Heart left ventricle (tissue), 13 donors: ENCODE data around the gene JMY.

Source experiments
- CTCF ChIP-seq, 12 donors: fragments of 200-600 bp; sonication (generic) in 4 of 12; IDR thresholded peaks; one replicate each; pipeline versions ENCODE4 v1.5.0 to v1.8.0; 2018 to 2022; ENCODE audit warnings: antibody characterized with exemption in 12 of 12, mild to moderate bottlenecking in 5 of 12
- POLR2A ChIP-seq, 2 donors: fragments of 450-650 bp; IDR thresholded peaks; one replicate each; pipeline ENCODE4 v1.6.1; 2017; ENCODE audit warnings: antibody characterized with exemption in 2 of 2, mild to moderate bottlenecking in 2 of 2, moderate library complexity in 2 of 2
- donor health status: ischemic (EF 13 %, LVEDD 7.1; RV severe dilation, severe dysfunction).
- donor health status: DM: no; HTN: yes; CAD: no.
- donor health status: DM: no; HTN: no; CAD: no.
- donor health status: ischemic (EF 25% LVEDD 6.9; RV normal size, moderate dysfunction).
- donor health status: ischemic (EF 25% LVEDD 5.7; RV mildly dilated, moderate dysfunction).
- donor health status: ischemic (EF 35%, LVEDD 5.7; RV mildly dilated, moderate dysfunction).
- donor health status: nonischemic (EF 11% LVEDD 7.7; RV severe dilation, severe dysfunction).
- donor health status: DM: yes; HTN: yes; CAD: no.
- donor health status: PGD.
- donor health status: ischemic (EF 29% LVEDD 5.4; RV normal size, mild dysfunction).
- donor health status: nonischemic (EF 23%, LVEDD 6.1; RV moderate dilation, normal function).

- TF ChIP-seq CTCF (IDR thresholded peaks at IDR 0.05), result no peak
- TF ChIP-seq POLR2A (IDR thresholded peaks at IDR 0.05), result no peak
These were observed 22.9 kb downstream of the JMY start for GRCh38 chr5:79258801-79259200.
